HG02571 (cell line): ENCODE measurements around the gene VPS16.
"Not testable (repeated sequence)": the region's sequence is repeated elsewhere in the genome, so short reads cannot be mapped to it uniquely, and the experiment has no call there.

Experiments used
- ATAC-seq: cut with Tn5 transposase; IDR thresholded peaks from one replicate; pipeline ENCODE4 v1.9.1; 2021; ENCODE audit warnings: mild to moderate bottlenecking, moderate library complexity; ENCODE audit not compliant: unreplicated experiment

VPS16 gene

GRCh38 chr20:2892376-2892775 is 51.8 kb downstream of the VPS16 start:
- ATAC-seq, result no peak

GRCh38 chr20:2894221-2894620 is 53.7 kb downstream of the VPS16 start:
- no peak for ATAC-seq

GRCh38 chr20:2895154-2895553 is 54.6 kb downstream of the VPS16 start:
- not testable (repeated sequence) for ATAC-seq

GRCh38 chr20:2899243-2899642 is 58.7 kb downstream of the VPS16 start:
- ATAC-seq, result no peak

- no peak for ATAC-seq
Measured at GRCh38 chr20:2900845-2901592, 60.5 kb downstream of the VPS16 start.

GRCh38 chr20:2902291-2902690 is 61.7 kb downstream of the VPS16 start:
- ATAC-seq, result no peak

- ATAC-seq, result no peak
Measured at GRCh38 chr20:2902818-2903217, 62.3 kb downstream of the VPS16 start.

- no peak for ATAC-seq
Measured at GRCh38 chr20:2903686-2904085, 63.1 kb downstream of the VPS16 start.

- ATAC-seq, result no peak
Measured at GRCh38 chr20:2907519-2907918, 67.0 kb downstream of the VPS16 start.

GRCh38 chr20:2909953-2910352 is 69.4 kb downstream of the VPS16 start:
- ATAC-seq, result no peak

- no peak for ATAC-seq
Measured at GRCh38 chr20:2911200-2911599, 70.7 kb downstream of the VPS16 start.

GRCh38 chr20:2914160-2914559 is 73.6 kb downstream of the VPS16 start:
- no peak for ATAC-seq
